NCI-H2107 treated with DMSO at 0.1 percent for 48 hours (cell line): ENCODE measurements around the gene TEAD3.
"Not testable (repeated sequence)": the region's sequence is repeated elsewhere in the genome, so short reads cannot be mapped to it uniquely, and the experiment has no call there.

Experiments
- DNase-seq: peaks from one replicate; lab custom pipeline; 2025; ENCODE audit not compliant: unreplicated experiment; lab: John Stamatoyannopoulos, UW

The TEAD3 gene

DNA sequence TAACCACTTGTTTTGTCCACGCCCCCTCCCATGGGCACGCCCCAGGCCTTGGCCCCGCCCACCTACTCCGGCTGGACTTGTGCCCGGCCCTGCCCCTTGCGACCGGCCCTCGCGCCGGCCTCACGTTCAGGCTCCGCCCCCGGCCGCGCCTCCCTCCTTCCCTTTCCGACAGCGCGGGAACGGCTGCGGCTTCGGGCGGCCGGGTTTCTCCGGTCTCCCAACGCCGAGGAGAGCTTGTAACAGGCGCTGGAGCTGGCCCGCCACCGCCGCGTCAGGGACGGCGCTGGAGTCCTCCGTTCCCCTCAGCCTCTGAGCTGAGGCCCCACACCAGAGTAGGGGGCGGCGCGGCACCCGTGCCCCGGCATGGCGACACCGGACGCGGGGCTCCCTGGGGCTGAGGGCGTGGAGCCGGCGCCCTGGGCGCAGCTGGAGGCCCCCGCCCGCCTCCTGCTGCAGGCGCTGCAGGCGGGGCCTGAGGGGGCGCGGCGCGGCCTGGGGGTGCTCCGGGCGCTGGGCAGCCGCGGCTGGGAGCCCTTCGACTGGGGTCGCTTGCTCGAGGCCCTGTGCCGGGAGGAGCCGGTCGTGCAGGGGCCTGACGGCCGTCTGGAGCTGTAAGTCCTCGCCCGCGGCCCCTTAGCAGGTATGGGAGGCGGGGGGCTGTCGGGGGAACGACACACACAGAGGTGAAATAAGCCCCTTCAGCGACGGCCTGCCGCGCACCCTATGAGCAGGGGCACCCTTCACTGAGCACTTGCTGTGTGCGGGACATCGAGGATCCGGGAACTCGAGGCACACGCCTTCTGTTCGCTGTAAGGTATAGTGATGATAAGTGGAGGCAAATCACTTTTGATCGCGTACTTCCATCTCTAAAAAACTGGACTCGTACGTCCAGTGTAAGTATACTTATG lies 44.4 kb downstream of the TEAD3 start, which contains the start of gene FANCE:
FANCE (plus strand) TSS at position 156 of the 908 bp plus-strand sequence; CDS start at position 364, 208 bp downstream.
- DNase-seq, result peak; percentile 15

DNA sequence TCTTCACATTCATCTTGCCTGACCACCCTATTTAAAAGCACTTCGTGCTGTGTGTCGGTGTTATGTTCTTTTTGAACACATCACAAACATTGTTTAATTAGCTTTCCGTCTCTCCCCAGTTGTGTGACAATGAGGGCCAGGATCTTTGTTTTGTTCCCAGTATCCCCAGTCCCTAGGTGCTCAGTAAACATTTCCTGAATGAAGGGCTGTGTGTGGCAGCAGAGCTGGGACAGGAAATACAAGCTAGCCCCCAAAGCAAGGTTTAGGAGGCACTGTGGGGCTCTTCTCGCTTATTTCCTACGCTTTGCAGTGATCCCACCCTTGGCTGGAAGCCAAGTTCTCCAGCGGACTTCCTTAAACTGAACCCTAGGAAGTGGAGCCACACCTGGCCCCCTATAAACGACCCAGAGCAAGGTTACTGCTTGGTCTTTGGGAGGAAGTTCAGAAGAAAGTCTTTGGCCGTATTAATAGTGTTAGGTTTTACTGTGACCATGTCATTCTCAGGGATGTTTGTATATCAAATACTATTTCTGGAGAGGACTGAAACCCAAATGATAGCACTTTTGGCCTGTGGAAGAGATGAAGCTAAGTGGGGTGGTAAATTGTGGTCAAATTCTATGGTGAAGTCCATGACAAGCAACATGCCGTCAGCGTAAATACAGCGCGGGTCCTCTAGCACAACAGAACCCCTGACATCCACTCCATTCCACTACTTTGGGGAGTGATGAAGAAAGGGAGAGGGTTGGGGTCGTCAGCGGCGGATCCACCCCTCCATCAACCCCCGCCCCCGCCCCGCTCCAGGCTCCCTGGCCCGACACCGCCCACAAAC lies 45.3 kb downstream of the TEAD3 start:
- no peak for DNase-seq

DNA sequence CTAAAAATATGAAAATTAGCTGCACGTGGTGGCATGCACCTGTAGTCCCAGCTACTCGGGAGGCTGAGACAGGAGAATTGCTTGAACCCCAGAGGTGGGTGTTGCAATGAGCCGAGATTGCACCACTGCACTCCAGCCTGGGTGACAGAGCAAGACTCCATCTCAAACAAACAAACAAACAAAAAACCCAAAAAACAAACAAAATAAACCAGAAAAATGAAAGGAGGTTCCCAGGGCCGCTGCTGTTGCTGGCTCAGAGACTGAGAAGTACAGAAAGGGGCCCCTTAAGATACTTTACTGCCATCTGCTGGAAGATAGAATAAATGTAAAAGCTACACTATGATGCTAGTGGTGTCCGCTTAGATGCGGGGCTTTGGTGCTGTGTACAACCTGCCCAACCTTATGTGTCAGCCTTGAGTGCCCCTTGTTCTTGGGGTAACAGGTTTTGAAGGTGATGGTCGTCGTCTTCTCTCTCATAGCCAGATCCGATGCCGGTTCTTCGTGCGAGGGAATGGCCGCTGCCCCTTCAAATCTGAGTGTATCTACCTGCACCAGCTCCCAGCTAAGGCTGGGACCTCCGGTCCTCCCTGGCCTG lies 47.5 kb downstream of the TEAD3 start:
- peak; percentile 57 for DNase-seq

- DNase-seq, result no peak
Measured at GRCh38 chr6:35448191-35448590, 48.7 kb downstream of the TEAD3 start.

GRCh38 chr6:35445691-35446090 lies 51.2 kb downstream of the TEAD3 start:
- no peak for DNase-seq

- DNase-seq, result no peak
Measured at GRCh38 chr6:35443341-35444030, 53.4 kb downstream of the TEAD3 start.

GRCh38 chr6:35442693-35443092 lies 54.2 kb downstream of the TEAD3 start:
- DNase-seq, result no peak

DNA sequence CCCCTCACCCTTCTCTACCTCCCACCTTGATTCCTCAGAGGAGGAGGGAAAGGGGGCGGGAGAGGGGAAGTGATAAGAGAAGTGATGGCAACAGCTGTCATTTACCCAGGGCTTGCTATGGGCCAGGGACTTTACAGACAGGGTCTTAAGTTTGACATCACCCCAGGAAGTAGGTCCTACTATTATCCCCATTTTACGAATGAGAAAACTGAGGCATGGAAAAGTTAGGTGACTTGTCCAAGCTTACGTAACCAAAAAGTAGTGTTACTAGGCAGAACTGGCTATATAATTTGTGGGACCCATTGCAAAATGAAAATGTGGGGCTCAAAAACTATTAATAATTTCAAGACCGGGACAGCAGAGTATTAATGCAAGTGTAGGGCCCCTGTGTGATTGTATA lies 55.2 kb downstream of the TEAD3 start:
- DNase-seq, result no peak

DNA sequence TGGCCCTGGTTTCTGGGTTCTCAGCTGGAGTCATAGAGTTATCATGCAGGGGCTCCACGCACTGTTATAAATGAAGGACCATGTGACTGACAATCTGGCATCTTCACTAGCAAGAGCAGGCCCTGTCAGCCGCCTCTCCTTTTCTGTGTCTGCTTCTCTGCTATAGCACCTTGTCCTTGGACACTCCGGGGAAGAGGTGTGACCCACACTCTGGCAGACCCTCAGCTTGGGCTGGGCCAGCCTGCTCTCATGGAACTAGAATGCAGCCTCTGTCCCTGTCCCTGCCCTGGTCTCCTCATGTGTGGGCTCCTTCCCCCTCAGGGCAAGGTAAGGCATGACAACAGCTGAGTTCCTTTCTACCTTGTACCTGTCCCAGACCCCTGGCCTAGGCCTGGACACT lies 55.7 kb downstream of the TEAD3 start:
- DNase-seq, result no peak

- no peak for DNase-seq
Measured at GRCh38 chr6:35439308-35439707, 57.6 kb downstream of the TEAD3 start.

GRCh38 chr6:35438378-35439065 lies 58.4 kb downstream of the TEAD3 start:
- DNase-seq, result not testable (repeated sequence)

DNA sequence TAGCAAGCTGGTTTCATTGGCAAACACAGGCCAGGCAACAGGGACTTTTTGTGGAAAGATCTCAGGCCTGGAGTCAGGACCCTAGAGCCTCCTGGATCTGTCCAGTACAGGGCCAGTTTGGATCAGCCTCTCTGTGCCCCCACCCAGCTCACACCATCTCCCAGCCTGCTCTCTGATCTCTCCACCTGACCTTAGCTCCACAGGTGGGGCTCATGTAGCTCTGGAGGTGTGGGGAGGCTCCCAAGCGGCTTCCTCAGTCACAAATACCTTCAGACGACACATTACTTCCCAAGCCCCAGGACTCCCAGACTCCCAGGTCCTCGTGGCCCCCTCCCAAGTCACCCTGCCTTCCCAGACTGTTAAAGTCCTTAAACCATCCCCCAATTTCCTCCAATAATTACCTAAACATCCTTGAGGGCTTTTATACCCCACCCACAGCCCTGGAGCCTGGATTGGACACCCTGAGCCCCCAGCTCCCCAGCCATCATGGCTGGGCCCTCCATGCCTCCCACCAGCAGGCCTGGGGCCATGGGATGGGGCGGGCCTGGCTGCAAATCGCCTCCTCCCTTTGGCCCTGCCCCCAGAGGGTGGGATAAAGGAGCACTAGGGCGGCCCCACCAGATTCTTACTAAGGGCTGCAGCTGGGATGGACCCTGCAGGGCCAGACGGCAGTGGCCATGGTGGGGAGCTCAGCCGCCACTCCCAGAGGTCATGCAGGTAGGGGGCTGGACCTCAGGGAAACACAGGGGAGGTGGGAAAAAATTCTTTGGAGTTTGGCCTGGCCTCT lies 60.6 kb downstream of the TEAD3 start:
- no peak for DNase-seq

GRCh38 chr6:35435074-35435837 lies 61.6 kb downstream of the TEAD3 start:
- no peak for DNase-seq

- DNase-seq, result not testable (repeated sequence)
Measured at GRCh38 chr6:35432702-35433101, 64.2 kb downstream of the TEAD3 start.

- no peak for DNase-seq
Measured at GRCh38 chr6:35432291-35432690, 64.6 kb downstream of the TEAD3 start.

- no peak for DNase-seq
Measured at GRCh38 chr6:35429463-35429862, 67.4 kb downstream of the TEAD3 start.

- DNase-seq, result no peak
Measured at GRCh38 chr6:35428421-35429149, 68.3 kb downstream of the TEAD3 start.

DNA sequence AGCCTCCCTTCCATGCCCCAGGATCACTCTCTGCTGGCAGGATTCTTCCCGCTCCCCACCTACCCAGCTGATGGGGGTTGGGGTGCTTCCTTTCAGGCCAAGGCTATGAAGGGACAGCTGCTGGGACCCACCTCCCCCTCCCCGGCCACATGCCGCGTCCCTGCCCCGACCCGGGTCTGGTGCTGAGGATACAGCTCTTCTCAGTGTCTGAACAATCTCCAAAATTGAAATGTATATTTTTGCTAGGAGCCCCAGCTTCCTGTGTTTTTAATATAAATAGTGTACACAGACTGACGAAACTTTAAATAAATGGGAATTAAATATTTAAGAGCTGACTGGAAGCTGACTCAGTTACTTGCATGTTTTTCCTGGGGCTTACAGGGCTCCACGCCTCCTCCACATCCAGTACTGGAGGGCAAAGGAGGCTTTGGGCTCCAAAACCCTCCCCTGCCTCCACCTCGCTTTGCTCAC lies 69.0 kb downstream of the TEAD3 start:
- no peak for DNase-seq
